ENCODE results near the gene OR7C2. TPM values are rescaled to one million over a fixed set of nuclear protein-coding genes. Genes with fewer than 3 reads are reported as not detected.
"Not testable (repeated sequence)": the region's sequence is repeated elsewhere in the genome, so short reads cannot be mapped to it uniquely, and the experiment has no call there.

OR7C2 gene
- total RNA-seq = not detected
- 0 reads per million in 2 donors for total RNA-seq

DNA sequence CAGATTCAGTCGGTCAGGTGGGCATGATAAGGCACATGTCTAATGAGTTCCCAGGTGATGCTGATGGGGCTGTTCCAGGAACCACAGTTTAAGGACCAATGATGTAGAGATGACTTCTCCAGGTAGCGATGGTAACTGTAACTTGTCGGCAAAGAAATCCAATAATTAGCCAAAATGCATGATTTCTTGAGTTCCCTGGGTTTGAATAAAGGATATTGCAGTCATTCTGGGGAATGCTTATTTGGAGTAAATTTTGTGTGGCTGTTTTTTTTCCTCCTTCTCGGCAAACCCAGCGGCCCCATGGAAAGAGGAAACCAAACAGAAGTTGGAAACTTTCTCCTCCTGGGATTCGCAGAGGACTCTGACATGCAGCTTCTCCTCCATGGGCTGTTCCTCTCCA lies at the start of gene OR7C2:
Gene OR7C2, plus strand, starts transcription at position 301 of the 400 bp plus-strand sequence. Its CDS starts 0 bp downstream, at position 301.
- Mint-ChIP-seq H3K27ac (no peak within 1 kb of the TSS), H3K36me3 (ENCODE audit: low read depth) (peaks cover 2% of the 10 kb centered on the region), H3K4me3 (no peak within 1 kb of the TSS), H3K4me1 (peaks cover 5% of the 10 kb centered on the region), H3K27me3 (peaks cover 23% of the 10 kb centered on the region)
- ATAC-seq (no peak), DNase-seq (no peak)
- no peaks in the 10 kb centered on the region for H3K9me3 ChIP-seq (ENCODE audit: control insufficient read depth, low read length, poor library complexity, severe bottlenecking)

DNA sequence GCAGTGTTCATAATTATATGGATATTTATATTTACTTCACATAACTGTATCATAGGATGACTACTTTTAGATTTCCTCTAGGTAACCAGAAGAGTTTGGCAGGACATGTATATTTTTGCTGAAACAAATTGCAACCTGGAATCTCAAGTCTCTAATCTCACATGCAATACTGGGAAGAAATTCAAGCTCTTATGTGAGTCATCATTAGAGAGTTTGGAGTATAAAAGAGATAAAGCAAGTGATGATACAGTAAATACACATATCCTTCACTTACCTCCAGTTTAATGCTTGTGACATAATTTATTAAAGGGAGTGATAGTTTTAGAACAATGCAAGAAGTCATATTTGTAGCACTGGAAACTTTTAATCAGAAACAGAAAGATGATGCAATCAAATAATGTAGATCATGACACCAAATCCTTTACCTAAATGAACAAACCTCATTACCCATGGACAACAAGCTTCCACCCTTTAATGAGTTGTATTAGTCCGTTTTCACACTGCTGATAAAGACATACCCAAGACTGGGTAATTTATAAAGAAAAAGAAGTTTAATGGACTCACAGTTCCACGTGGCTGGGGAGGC lies 39.5 kb upstream of the OR7C2 start:
- no peaks in the 10 kb centered on the region for H3K9me3 ChIP-seq (ENCODE audit: control insufficient read depth, low read length, poor library complexity, severe bottlenecking)
- Mint-ChIP-seq H3K4me1 (no peaks in the 10 kb centered on the region), H3K27ac (no peak overlapping the region), H3K27me3 (peaks cover 78% of the 10 kb centered on the region), H3K36me3 (ENCODE audit: low read depth) (peaks cover 4% of the 10 kb centered on the region), H3K4me3 (no peak overlapping the region)
- DNase-seq = no peak
- no peak for ATAC-seq

DNA sequence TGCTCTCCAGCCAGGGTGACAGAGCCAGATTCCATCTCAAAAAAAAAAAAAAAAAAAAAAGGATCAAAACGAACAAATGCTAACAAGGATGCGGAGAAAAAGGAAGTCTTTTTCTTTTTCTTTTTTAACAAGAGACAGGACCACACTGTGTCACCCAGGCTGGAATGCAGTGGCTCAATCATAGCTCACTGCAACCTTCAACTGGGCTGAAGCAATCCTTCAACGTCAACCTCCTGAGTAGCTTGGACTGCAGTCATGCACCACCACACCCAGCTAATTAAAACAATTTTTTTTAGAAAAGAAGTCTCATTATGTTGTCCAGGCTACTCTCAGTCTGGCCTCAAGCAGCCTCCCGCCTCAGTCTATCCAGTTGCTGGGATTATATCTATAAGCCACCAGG lies 34.6 kb upstream of the OR7C2 start:
- ATAC-seq = no peak
- Mint-ChIP-seq H3K4me3 (no peak overlapping the region), H3K27me3 (peaks cover 52% of the 10 kb centered on the region), H3K36me3 (ENCODE audit: low read depth) (peaks cover 2% of the 10 kb centered on the region), H3K27ac (no peak overlapping the region), H3K4me1 (no peaks in the 10 kb centered on the region)
- DNase-seq = no peak
- H3K9me3 ChIP-seq (ENCODE audit: control insufficient read depth, low read length, poor library complexity, severe bottlenecking) = no peaks in the 10 kb centered on the region

DNA sequence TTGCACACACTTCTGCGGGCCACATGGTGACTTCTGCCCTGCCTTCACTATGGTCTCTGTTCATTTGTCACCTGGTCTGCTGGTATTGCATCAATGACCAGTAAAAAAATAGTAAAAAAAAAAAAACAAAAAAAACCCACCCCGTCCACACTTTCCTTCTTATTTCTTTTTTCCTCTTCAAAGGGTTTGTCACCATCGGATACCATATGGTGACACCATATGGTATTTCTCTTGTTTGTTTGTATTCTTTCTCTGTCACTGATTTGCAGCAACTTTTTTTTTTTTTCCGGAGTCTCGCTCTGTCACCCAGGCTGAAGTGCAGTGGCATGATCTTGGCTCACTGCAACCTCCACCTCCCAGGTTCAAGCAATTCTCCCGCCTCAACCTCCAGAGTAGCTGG lies 26.2 kb upstream of the OR7C2 start:
- Mint-ChIP-seq H3K36me3 (ENCODE audit: low read depth) (peaks cover 2% of the 10 kb centered on the region), H3K27me3 (peaks cover 38% of the 10 kb centered on the region), H3K27ac (no peak overlapping the region), H3K4me3 (peak overlapping the region; percentile 47), H3K4me1 (peaks cover 1% of the 10 kb centered on the region)
- H3K9me3 ChIP-seq (ENCODE audit: control insufficient read depth, low read length, poor library complexity, severe bottlenecking) = no peaks in the 10 kb centered on the region
- ATAC-seq (no peak), DNase-seq (no peak)

DNA sequence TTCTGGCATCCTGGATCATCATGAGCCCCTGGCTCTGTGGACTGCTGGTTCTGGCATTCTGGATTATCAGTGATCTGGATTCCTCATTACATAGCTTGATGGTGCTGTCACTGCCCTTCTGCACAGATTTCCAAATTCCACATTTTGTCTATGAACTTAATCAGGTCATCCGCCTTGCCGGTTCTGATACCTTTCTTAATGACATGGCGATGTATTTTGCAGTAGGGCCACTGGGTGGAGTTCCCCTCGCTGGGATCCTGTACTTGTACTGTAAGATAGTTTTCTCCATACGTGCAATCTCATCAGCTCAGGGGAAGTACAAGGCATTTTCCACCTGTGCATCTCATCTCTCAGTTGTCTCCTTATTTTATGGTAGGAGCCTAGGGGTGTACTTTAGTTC lies 24.4 kb upstream of the OR7C2 start:
- DNase-seq (no peak), ATAC-seq (no peak)
- no peaks in the 10 kb centered on the region for H3K9me3 ChIP-seq (ENCODE audit: control insufficient read depth, low read length, poor library complexity, severe bottlenecking)
- Mint-ChIP-seq H3K36me3 (ENCODE audit: low read depth) (peaks cover 2% of the 10 kb centered on the region), H3K4me3 (no peak overlapping the region), H3K4me1 (peaks cover 2% of the 10 kb centered on the region), H3K27ac (no peak overlapping the region), H3K27me3 (peaks cover 47% of the 10 kb centered on the region)

DNA sequence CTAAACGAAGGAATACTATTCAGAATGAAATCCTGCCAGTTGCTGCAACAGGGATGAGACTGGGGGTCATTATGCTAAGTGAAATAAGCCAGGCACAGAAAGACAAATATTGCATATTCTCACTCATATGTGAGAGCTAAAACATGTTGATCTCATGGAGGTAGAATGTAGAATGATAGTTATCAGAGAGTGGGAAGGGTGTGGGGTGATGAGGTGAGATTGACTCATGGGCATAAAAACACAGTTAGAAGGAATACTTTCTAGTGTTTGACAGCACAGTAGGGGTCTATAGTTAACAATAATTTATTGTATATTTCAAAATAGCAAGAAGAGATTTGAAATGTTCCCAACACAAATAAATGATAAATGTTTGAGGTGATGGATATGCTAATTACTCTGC lies 7.8 kb upstream of the OR7C2 start:
- ATAC-seq (no peak), DNase-seq (no peak)
- Mint-ChIP-seq H3K27me3 (peaks cover 28% of the 10 kb centered on the region), H3K27ac (no peak overlapping the region), H3K4me1 (no peaks in the 10 kb centered on the region), H3K36me3 (ENCODE audit: low read depth) (no peaks in the 10 kb centered on the region), H3K4me3 (no peak overlapping the region)
- no peaks in the 10 kb centered on the region for H3K9me3 ChIP-seq (ENCODE audit: control insufficient read depth, low read length, poor library complexity, severe bottlenecking)

DNA sequence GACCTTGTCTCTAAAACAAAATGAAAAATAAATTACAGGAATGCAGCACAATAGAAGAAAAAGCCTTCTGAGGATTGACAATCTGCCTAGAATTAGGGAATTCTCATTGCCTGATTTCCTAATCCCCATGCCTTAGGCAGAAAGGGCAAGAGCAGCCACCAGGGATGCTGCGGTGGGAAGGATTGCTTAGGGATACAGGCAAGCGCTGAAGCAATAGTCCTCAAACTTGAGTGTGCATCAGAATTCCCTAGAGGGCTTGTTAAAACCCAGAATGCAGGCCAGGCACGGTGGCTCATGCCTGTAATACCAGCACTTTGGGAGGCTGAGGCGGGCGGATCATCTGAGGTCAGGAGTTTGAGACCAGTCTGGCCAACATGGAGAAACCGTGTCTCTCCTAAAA lies 1.0 kb upstream of the OR7C2 start:
- no peak for ATAC-seq
- DNase-seq = no peak
- H3K27me3 Mint-ChIP-seq = peaks cover 20% of the 10 kb centered on the region
- H3K9me3 ChIP-seq (ENCODE audit: control insufficient read depth, low read length, poor library complexity, severe bottlenecking) = no peaks in the 10 kb centered on the region
- H3K27ac Mint-ChIP-seq = no peak overlapping the region
- H3K4me1 Mint-ChIP-seq = peaks cover 5% of the 10 kb centered on the region
- no peak overlapping the region for H3K4me3 Mint-ChIP-seq
- H3K36me3 Mint-ChIP-seq (ENCODE audit: low read depth) = peaks cover 2% of the 10 kb centered on the region

DNA sequence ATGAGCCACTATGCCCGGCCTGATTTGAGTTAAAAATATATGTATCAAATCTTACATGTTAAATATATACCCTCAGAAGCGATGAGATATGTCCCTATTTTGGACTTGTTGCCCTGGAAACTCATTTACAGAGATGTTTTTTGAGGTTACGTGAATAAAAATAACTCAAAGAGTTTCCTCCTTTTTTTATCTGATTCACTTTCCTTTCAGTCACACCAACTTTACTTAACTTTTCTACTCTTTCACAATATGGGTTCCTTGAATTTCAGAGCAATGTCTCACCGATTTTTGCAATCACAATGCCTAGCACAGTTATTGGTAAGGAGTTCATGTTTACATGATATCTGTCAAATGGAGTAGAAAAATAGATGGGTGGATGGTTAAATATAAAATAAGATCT lies 2.3 kb downstream of the OR7C2 start:
- ATAC-seq (no peak), DNase-seq (no peak)
- H3K27me3 Mint-ChIP-seq = peaks cover 28% of the 10 kb centered on the region
- peaks cover 5% of the 10 kb centered on the region for H3K4me1 Mint-ChIP-seq
- H3K36me3 Mint-ChIP-seq (ENCODE audit: low read depth) = peaks cover 2% of the 10 kb centered on the region
- no peak overlapping the region for H3K4me3 Mint-ChIP-seq
- H3K27ac Mint-ChIP-seq = peak overlapping the region; percentile 39
- H3K9me3 ChIP-seq (ENCODE audit: control insufficient read depth, low read length, poor library complexity, severe bottlenecking) = no peaks in the 10 kb centered on the region

DNA sequence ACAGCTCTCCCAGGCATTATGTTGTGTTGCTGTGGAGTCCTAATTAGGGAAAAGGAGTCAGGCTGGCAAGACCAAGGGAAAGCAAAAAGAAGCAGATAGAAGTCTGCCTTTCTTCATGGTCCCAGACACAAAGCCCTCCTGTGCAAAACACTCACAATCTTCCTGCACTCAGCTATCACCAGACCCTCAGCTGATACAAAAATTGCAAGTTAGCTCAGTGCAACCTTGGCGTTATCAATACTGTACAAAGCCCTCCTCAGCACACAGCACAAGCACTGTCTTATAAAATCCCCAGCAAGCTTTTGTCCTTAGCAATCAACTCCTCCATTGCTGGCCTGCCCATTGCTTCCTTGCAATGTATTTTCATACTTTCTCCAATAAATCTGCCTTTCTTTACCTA lies 3.2 kb downstream of the OR7C2 start:
- H3K9me3 ChIP-seq (ENCODE audit: control insufficient read depth, low read length, poor library complexity, severe bottlenecking) = no peaks in the 10 kb centered on the region
- DNase-seq (no peak), ATAC-seq (no peak)
- Mint-ChIP-seq H3K27me3 (peaks cover 29% of the 10 kb centered on the region), H3K4me3 (no peak overlapping the region), H3K4me1 (peaks cover 5% of the 10 kb centered on the region), H3K27ac (no peak overlapping the region), H3K36me3 (ENCODE audit: low read depth) (peaks cover 2% of the 10 kb centered on the region)

DNA sequence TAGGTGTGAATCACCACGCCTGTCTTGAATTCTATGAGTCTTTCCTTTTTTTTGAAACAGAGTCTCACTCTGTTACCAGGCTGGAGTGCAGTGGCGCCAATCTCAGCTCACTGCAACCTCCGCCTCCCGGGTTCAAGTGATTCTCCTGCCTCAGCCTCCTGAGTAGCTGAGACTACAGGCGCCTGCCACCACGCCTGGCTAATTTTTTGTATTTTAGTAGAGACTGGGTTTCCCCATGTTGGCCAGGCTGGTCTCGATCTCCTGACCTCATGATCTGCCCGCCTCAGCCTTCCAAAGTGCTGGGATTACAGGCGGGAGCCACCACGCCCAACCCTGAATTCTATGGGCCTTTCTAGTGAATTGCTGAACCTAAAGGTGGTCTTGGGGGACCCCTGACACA lies 8.1 kb downstream of the OR7C2 start:
- ATAC-seq; H3K36me3 Mint-ChIP-seq (ENCODE audit: low read depth); H3K9me3 ChIP-seq (ENCODE audit: control insufficient read depth, low read length, poor library complexity, severe bottlenecking); H3K4me3 Mint-ChIP-seq; H3K27ac Mint-ChIP-seq; H3K4me1 Mint-ChIP-seq; DNase-seq: not testable (repeated sequence)
- peaks cover 32% of the 10 kb centered on the region for H3K27me3 Mint-ChIP-seq

DNA sequence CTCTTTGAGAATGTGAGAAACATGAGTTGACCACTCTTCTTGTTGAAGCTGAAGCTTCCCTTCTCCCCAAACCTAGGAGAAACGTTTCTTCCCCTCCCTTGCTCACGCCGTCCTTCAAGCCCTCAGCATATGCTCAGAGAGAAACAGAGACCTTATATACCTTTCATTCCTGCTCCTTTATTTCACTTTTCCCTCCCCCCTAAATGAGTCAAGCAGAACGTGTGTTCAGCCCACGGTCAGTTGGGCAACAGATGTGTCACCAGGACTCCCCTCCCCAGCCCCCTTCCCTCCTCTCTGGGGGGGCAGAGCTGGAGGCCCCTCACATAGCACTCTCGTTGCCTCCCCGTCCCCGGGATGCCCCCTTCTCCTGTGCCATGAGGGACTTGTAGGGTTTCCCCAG lies 8.6 kb downstream of the OR7C2 start:
- Mint-ChIP-seq H3K4me1 (no peaks in the 10 kb centered on the region), H3K4me3 (no peak overlapping the region), H3K27me3 (peaks cover 27% of the 10 kb centered on the region), H3K36me3 (ENCODE audit: low read depth) (peaks cover 2% of the 10 kb centered on the region), H3K27ac (no peak overlapping the region)
- ATAC-seq = no peak
- no peak for DNase-seq
- no peaks in the 10 kb centered on the region for H3K9me3 ChIP-seq (ENCODE audit: control insufficient read depth, low read length, poor library complexity, severe bottlenecking)

DNA sequence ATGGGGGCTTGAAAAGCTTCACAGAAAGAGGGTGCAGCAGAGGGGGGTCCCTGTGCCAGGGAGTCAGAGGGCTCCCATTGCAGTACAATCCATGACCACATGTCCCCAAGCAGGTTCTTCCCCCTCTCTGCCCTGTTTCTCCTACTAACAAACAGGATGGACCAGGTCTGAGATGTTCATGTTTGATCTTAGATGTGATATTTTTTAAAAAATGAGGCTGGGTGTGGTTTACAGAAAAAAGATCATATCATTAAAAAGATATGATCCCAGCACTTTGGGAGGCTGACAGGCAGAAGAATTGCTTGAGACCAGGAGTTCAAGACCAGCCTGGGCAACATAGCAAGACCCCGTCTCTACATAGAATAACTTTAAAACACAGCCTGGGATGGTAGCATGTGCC lies 9.1 kb downstream of the OR7C2 start:
- peaks cover 2% of the 10 kb centered on the region for H3K36me3 Mint-ChIP-seq (ENCODE audit: low read depth)
- H3K27ac Mint-ChIP-seq = no peak overlapping the region
- no peaks in the 10 kb centered on the region for H3K4me1 Mint-ChIP-seq
- DNase-seq = no peak
- H3K9me3 ChIP-seq (ENCODE audit: control insufficient read depth, low read length, poor library complexity, severe bottlenecking) = no peaks in the 10 kb centered on the region
- no peak for ATAC-seq
- H3K27me3 Mint-ChIP-seq = peaks cover 26% of the 10 kb centered on the region
- H3K4me3 Mint-ChIP-seq = no peak overlapping the region

DNA sequence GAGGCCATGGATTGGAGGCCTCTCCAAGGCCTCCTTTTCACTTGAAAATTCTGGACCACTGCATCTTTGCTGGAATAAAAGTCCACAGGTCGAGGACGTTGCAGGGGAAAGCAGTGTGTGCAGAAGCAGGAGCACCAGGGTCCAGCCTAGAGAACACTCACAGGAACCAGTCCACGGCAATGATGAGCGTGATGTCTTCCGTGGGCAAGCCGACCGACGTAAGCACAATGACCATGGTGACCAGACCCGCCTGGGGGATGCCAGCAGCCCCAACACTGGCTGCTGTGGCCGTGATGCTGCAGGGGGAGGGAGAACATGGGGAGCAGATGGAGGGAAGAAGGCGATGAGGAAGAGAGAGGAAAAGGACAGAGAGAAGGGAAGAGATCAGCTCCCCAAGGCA lies 11.5 kb downstream of the OR7C2 start:
- DNase-seq = no peak
- peaks cover 18% of the 10 kb centered on the region for H3K27me3 Mint-ChIP-seq
- no peaks in the 10 kb centered on the region for H3K9me3 ChIP-seq (ENCODE audit: control insufficient read depth, low read length, poor library complexity, severe bottlenecking)
- no peak overlapping the region for H3K27ac Mint-ChIP-seq
- peaks cover 2% of the 10 kb centered on the region for H3K36me3 Mint-ChIP-seq (ENCODE audit: low read depth)
- ATAC-seq = no peak
- no peaks in the 10 kb centered on the region for H3K4me1 Mint-ChIP-seq
- no peak overlapping the region for H3K4me3 Mint-ChIP-seq

DNA sequence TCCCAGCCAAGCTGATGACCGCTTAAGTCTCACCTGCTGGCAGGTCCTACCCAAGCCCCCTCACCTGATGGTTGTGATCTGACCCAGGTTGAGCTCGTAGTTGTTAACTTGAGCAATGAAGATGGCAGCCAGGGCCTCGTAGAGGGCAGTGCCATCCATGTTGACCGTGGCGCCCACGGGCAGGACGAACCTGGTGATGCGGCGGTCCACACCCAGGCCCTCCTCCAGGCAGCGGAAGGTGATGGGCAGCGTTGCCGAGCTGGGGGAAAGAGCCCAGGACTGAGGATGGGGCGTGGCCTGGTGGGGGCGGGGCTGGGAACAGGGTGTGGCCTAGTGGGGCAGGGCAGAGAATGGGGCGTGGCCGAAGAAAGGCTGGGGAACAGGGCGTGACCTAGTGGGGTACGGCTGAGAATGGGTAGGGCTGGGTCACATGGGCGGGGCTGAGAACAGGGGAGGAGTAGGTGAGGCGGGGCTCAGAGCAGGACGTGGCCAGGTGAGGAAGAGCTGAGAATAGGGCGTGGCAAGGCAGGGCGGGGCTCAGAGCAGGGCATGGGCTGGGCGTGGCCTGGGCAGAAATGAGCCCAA lies 12.9 kb downstream of the OR7C2 start:
- ATAC-seq (no peak), DNase-seq (no peak)
- no peak overlapping the region for H3K27ac Mint-ChIP-seq
- no peak overlapping the region for H3K4me3 Mint-ChIP-seq
- H3K36me3 Mint-ChIP-seq (ENCODE audit: low read depth) = peaks cover 2% of the 10 kb centered on the region
- H3K9me3 ChIP-seq (ENCODE audit: control insufficient read depth, low read length, poor library complexity, severe bottlenecking) = no peaks in the 10 kb centered on the region
- peaks cover 18% of the 10 kb centered on the region for H3K27me3 Mint-ChIP-seq
- H3K4me1 Mint-ChIP-seq = no peaks in the 10 kb centered on the region

All from T-helper 17 cell (primary cell).